ENCODE data around the gene MS4A15.

Gene MS4A15

DNA sequence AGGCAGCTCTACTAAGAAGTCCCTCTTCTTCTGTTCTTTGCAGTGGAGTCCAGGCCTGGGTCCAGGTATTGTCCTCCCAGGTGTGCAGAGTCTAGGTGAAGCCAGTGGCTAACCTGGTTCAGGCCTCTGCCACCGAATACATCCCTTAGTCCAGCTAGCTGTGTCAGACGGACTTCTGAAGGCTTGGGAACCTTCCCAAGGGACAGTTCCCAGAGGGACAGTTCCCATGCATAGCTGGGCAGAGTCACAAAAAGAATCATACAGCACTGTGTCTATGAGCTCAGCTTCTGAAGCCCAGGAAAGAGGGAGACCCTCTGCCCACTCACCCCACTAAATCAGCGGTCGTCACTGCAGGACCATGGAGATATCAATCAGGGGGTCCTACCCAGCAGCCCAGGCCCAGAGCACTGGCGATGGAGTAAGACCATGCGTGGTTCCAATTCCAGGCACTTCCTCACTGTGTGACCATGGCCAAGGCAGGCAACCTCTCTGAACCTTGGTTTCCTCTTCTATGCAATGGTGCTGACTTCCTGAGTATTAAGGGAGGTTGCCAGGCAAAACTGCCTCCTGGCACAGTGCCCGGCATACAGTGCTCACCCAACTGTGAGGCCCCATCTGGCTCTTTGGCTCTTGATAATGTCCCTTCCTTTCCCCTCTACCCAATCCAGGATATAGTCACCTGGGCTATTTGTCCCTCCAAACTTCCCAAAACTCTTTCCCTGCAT lies 31.9 kb downstream of the MS4A15 start:
- no peak for TF ChIP-seq SUZ12 (IDR thresholded peaks at IDR 0.05; ENCODE audit: extremely low read depth, insufficient read depth, insufficient read length)
- Histone ChIP-seq H3K9ac (ENCODE audit: insufficient read length, low read depth) (no peak overlapping the region), H3K4me1 (ENCODE audit: insufficient read depth, insufficient read length) (peaks cover 5% of the 10 kb centered on the region), H3K9me3 (ENCODE audit: insufficient read depth, low read length) (peaks cover 34% of the 10 kb centered on the region; the same call in 1 of the 2 replicates), H3K27me3 (ENCODE audit: insufficient read depth, insufficient read length) (no peaks in the 10 kb centered on the region), H3K36me3 (ENCODE audit: insufficient read depth, insufficient read length, low read length) (no peaks in the 10 kb centered on the region), H3K4me3 (ENCODE audit: insufficient read length, low read depth) (no peak overlapping the region)
- DNase-seq (ENCODE audit: low read depth, low spot score): no peak

DNA sequence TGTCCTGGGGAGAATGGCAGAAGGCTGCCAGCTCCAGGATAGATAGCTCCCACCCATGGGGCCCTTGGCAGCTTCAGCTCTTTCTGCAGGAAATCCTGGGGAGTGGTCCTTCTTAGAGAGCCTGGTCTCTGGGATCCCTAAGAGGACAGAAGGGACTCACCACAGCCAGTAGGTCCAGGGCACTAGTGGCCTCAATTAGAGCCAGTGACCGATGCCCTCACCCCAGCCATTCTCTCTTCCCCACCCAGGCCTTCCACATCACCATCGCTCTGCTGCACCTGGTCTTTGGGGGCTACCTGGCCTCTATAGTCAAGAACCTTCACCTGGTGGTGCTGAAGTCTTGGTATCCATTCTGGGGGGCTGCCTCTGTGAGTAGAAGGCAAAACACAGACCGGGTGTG lies 34.1 kb downstream of the MS4A15 start:
- no peak for DNase-seq (ENCODE audit: low read depth, low spot score)
- Histone ChIP-seq H3K4me3 (ENCODE audit: insufficient read length, low read depth) (no peak overlapping the region), H3K27me3 (ENCODE audit: insufficient read depth, insufficient read length) (no peaks in the 10 kb centered on the region), H3K4me1 (ENCODE audit: insufficient read depth, insufficient read length) (peaks cover 5% of the 10 kb centered on the region), H3K36me3 (ENCODE audit: insufficient read depth, insufficient read length, low read length) (no peaks in the 10 kb centered on the region), H3K9ac (ENCODE audit: insufficient read length, low read depth) (no peak overlapping the region), H3K9me3 (ENCODE audit: insufficient read depth, low read length) (peaks cover 34% of the 10 kb centered on the region; the same call in 1 of the 2 replicates)
- no peak for TF ChIP-seq YY1 (IDR thresholded peaks at IDR 0.05; ENCODE audit: insufficient read depth, insufficient read length)
- TF ChIP-seq ZNF274 (IDR thresholded peaks at IDR 0.05; ENCODE audit: low read depth, low read length): no peak
- TF ChIP-seq SUZ12 (IDR thresholded peaks at IDR 0.05; ENCODE audit: extremely low read depth, insufficient read depth, insufficient read length): no peak

DNA sequence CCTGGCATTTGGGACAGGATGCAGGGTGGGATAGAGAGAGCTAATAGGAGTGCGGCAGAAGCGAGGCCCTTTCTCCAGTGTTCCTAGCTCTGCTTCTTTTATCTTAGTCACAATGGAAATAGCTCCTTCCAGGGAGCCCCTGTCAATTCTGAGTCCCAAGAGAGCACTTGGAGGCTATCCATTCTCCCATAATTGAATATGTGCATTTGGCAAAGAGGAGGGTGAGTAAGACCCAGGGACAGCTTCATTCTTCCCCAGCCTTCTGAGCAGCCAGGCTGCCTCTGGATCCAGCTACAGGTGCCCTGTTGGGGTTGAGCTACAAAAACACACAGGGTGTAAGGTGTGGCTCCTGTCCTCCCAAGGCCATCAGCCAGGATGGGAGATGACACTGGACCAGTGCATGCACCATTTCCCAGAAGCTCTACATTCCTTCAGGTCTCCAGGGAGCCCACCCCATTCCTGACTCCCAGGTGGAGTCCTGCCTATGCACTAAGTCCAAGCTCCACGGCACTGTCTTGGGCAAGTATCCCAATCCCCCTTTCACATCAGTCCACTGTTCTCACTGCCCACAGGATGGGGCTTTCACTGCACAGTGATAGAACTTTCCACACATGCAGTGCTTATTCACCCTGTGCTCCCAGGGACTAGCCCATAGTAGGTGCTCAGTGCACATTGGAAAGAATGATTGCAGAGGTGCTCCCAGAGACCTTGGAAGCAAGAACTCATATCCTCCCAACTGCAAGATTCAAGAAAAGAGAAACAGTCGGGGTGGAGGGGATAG lies 34.7 kb downstream of the MS4A15 start:
- no peak overlapping the region for H3K9ac ChIP-seq (ENCODE audit: insufficient read length, low read depth)
- H3K27me3 ChIP-seq (ENCODE audit: insufficient read depth, insufficient read length): no peaks in the 10 kb centered on the region
- no peak overlapping the region for H3K4me3 ChIP-seq (ENCODE audit: insufficient read length, low read depth)
- TF ChIP-seq YY1 (IDR thresholded peaks at IDR 0.05; ENCODE audit: insufficient read depth, insufficient read length) (no peak), ZNF274 (IDR thresholded peaks at IDR 0.05; ENCODE audit: low read depth, low read length) (0 out of 2 replicates have a peak, but pooled peaks have one; percentile 36)
- no peaks in the 10 kb centered on the region for H3K4me1 ChIP-seq (ENCODE audit: insufficient read depth, insufficient read length)
- DNase-seq (ENCODE audit: low read depth, low spot score): no peak
- peaks cover 34% of the 10 kb centered on the region; the same call in 1 of the 2 replicates for H3K9me3 ChIP-seq (ENCODE audit: insufficient read depth, low read length)
- no peaks in the 10 kb centered on the region for H3K36me3 ChIP-seq (ENCODE audit: insufficient read depth, insufficient read length, low read length)

DNA sequence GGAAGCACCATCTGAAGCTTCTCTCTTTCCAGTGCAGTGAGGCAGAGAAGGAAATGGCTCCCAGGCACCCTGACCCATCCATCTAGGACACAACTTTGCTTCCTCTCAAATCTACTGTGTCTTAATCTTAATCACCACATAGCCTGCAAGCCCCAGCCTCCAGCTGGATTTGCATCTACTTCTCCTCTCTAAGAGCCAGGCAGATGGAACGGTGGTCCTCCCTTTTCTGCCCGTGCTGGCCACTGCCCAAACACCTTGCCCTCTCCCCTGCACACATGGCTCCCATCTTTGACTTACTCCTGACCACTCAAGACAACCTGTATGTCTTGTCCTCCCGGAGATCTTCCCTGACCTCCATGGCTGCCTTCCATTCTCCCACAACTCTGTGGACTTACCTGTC lies 35.9 kb downstream of the MS4A15 start:
- Histone ChIP-seq H3K36me3 (ENCODE audit: insufficient read depth, insufficient read length, low read length) (no peaks in the 10 kb centered on the region), H3K4me1 (ENCODE audit: insufficient read depth, insufficient read length) (no peaks in the 10 kb centered on the region), H3K9me3 (ENCODE audit: insufficient read depth, low read length) (peaks cover 34% of the 10 kb centered on the region; the same call in 1 of the 2 replicates), H3K27me3 (ENCODE audit: insufficient read depth, insufficient read length) (no peaks in the 10 kb centered on the region), H3K4me3 (ENCODE audit: insufficient read length, low read depth) (no peak overlapping the region), H3K9ac (ENCODE audit: insufficient read length, low read depth) (no peak overlapping the region)
- DNase-seq (ENCODE audit: low read depth, low spot score): no peak
- TF ChIP-seq ZNF274 (IDR thresholded peaks at IDR 0.05; ENCODE audit: low read depth, low read length) (no peak), SUZ12 (IDR thresholded peaks at IDR 0.05; ENCODE audit: extremely low read depth, insufficient read depth, insufficient read length) (no peak), YY1 (IDR thresholded peaks at IDR 0.05; ENCODE audit: insufficient read depth, insufficient read length) (no peak)

DNA sequence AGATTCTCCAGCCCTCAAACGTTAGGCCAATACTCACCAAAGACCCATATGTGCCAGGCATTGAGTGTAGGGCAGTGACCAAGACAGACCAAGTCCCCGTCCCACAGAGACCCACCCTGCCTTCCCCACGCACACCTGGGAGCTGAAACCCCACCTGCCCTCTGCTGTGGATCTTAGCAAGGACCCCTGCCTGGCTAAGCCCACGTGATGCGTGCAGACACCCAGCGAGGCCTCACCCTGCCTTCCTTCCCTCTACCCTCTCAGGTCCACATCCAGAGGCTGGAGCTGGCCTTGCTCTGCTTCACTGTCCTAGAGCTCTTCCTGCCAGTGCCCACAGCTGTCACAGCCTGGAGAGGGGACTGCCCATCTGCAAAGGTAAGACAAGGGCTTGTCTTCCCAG lies 38.6 kb downstream of the MS4A15 start:
- H3K27me3 ChIP-seq (ENCODE audit: insufficient read depth, insufficient read length): no peaks in the 10 kb centered on the region
- no peaks in the 10 kb centered on the region for H3K36me3 ChIP-seq (ENCODE audit: insufficient read depth, insufficient read length, low read length)
- peaks cover 31% of the 10 kb centered on the region; the same call in 1 of the 2 replicates for H3K9me3 ChIP-seq (ENCODE audit: insufficient read depth, low read length)
- no peak overlapping the region for H3K4me3 ChIP-seq (ENCODE audit: insufficient read length, low read depth)
- no peaks in the 10 kb centered on the region for H3K4me1 ChIP-seq (ENCODE audit: insufficient read depth, insufficient read length)
- no peak for TF ChIP-seq SUZ12 (IDR thresholded peaks at IDR 0.05; ENCODE audit: extremely low read depth, insufficient read depth, insufficient read length)
- H3K9ac ChIP-seq (ENCODE audit: insufficient read length, low read depth): no peak overlapping the region
- no peak for DNase-seq (ENCODE audit: low read depth, low spot score)

DNA sequence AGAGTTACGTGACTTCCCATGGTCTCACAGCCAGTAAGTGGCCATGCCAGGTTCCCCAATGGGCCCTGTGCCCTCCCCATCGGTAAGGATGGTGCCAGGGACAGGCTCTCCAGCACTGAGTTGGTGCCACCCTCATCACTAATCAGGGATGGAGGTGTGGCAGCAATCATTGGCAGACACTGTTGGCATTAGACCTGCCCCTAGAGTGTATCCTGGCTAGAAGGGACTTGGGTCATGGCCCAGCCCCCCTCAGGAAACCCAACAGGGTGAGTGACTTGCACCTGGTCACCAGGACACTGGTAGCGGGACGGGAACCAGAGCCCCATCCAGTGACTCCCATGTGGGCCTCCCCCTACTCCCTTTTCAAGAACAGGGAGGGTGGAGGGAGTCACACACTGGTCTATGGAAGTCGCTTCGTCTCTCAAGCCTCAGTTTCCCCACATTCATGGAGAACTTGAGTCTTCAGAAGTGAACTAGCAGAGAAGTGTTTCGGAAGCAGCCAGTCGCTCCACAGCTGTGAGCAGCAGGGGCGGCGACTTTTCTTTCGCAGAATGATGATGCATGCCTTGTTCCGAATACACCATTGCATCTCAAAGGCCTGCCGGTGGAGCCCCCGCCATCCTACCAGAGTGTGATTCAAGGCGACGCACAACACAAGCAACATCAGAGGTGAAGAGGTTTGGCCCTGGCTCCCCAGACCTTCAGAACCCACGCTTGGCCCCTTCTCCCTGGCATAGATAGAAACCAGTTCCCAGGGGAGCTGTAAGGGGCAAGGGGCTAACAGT lies 41.4 kb downstream of the MS4A15 start:
- Histone ChIP-seq H3K4me3 (ENCODE audit: insufficient read length, low read depth) (no peak overlapping the region), H3K36me3 (ENCODE audit: insufficient read depth, insufficient read length, low read length) (no peaks in the 10 kb centered on the region)
- DNase-seq (ENCODE audit: low read depth, low spot score): no peak

DNA sequence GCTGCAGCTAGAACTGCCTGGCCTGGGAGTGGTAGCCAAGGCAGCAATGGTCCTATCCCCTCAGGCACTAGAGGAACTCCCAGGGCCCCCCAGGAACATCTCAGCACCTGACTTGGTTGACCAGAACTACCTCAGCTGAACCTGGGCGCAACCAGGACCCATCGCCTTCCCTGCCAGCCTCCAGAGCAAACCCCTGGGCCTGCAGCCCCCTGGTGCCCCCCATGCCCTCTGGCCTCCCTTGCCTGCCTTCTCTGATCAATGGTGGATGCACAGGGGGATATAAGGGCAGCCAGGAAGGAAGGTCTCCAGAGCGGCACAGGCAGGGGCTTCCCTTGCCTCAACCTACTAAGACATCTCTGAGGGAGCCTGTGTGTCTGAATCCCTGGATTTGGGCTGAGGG lies 42.0 kb downstream of the MS4A15 start:
- H3K9me3 ChIP-seq (ENCODE audit: insufficient read depth, low read length): no peaks in the 10 kb centered on the region
- DNase-seq (ENCODE audit: low read depth, low spot score): no peak

More for the DNA sequence above, 41.4 kb downstream of the MS4A15 start:
- no peak for TF ChIP-seq YY1 (IDR thresholded peaks at IDR 0.05; ENCODE audit: insufficient read depth, insufficient read length)
- no peak for TF ChIP-seq ZNF274 (IDR thresholded peaks at IDR 0.05; ENCODE audit: low read depth, low read length)
- TF ChIP-seq SUZ12 (IDR thresholded peaks at IDR 0.05; ENCODE audit: extremely low read depth, insufficient read depth, insufficient read length): no peak
- no peaks in the 10 kb centered on the region for H3K4me1 ChIP-seq (ENCODE audit: insufficient read depth, insufficient read length)
- H3K9ac ChIP-seq (ENCODE audit: insufficient read length, low read depth): no peak overlapping the region
- H3K9me3 ChIP-seq (ENCODE audit: insufficient read depth, low read length): peaks cover 3% of the 10 kb centered on the region; the same call in 1 of the 2 replicates
- no peaks in the 10 kb centered on the region for H3K27me3 ChIP-seq (ENCODE audit: insufficient read depth, insufficient read length)

More for the DNA sequence above, 42.0 kb downstream of the MS4A15 start:
- TF ChIP-seq ZNF274 (IDR thresholded peaks at IDR 0.05; ENCODE audit: low read depth, low read length) (no peak), YY1 (IDR thresholded peaks at IDR 0.05; ENCODE audit: insufficient read depth, insufficient read length) (no peak), SUZ12 (IDR thresholded peaks at IDR 0.05; ENCODE audit: extremely low read depth, insufficient read depth, insufficient read length) (no peak)
- H3K4me1 ChIP-seq (ENCODE audit: insufficient read depth, insufficient read length): no peaks in the 10 kb centered on the region
- H3K4me3 ChIP-seq (ENCODE audit: insufficient read length, low read depth): no peak overlapping the region
- no peaks in the 10 kb centered on the region for H3K36me3 ChIP-seq (ENCODE audit: insufficient read depth, insufficient read length, low read length)
- H3K9ac ChIP-seq (ENCODE audit: insufficient read length, low read depth): no peak overlapping the region
- no peaks in the 10 kb centered on the region for H3K27me3 ChIP-seq (ENCODE audit: insufficient read depth, insufficient read length)
